Esophagus muscularis mucosa (tissue), 4 donors: ENCODE data around the gene COG7. TPM values are rescaled to one million over a fixed set of nuclear protein-coding genes. Genes with fewer than 3 reads are reported as not detected.
"Not testable (repeated sequence)": the region's sequence is repeated elsewhere in the genome, so short reads cannot be mapped to it uniquely, and the experiment has no call there.

Experiments used
- DNase-seq: peaks from one replicate; pipeline ENCODE4 v3.0.0-alpha.2; 2017; ENCODE audit errors: extremely low spot score
- H3K27ac ChIP-seq, 4 donors: fragments of 200-600 bp; sonication (generic); replicated peaks in 1 of 4; 1 replicate in 3 of 4; 2 replicates in 1 of 4; pipeline ENCODE4 v1.5.1; 2016 to 2019; ENCODE audit warnings: mild to moderate bottlenecking in 1 of 4
- H3K27me3 ChIP-seq, 4 donors: fragments of 200-600 bp; sonication (generic); one replicate each; pipeline versions ENCODE4 v1.5.1 to v1.6.0; 2016 to 2019
- H3K36me3 ChIP-seq, 4 donors: fragments of 200-600 bp; sonication (generic); one replicate each; pipeline ENCODE4 v1.5.1; 2016 to 2019
- H3K4me1 ChIP-seq, 4 donors: fragments of 200-600 bp; sonication (generic); one replicate each; pipeline ENCODE4 v1.5.1; 2016 to 2019
- H3K4me3 ChIP-seq, 4 donors: fragments of 200-600 bp; sonication (generic); 1 replicate in 2 of 4; 2 replicates in 2 of 4; pipeline ENCODE4 v1.5.1; 2016 to 2019; ENCODE audit warnings: mild to moderate bottlenecking in 4 of 4, moderate library complexity in 1 of 4
- H3K9me3 ChIP-seq, 4 donors: fragments of 200-600 bp; sonication (generic); 1 replicate in 3 of 4; 2 replicates in 1 of 4; pipeline ENCODE4 v1.5.1; 2016 to 2019
- CTCF ChIP-seq, 3 experiments: fragments of 200-600 bp in 2 of 3; fragments of 450-650 bp in 1 of 3; sonication (generic) in 2 of 3; IDR thresholded peaks; one replicate each; pipeline ENCODE4 v1.5.1; 2017 to 2019; ENCODE audit warnings: antibody characterized with exemption in 3 of 3, mild to moderate bottlenecking in 2 of 3, moderate library complexity in 1 of 3
- EP300 ChIP-seq: sonication (generic); formaldehyde crosslinking; IDR thresholded peaks from one replicate; pipeline ENCODE4 v1.6.1; 2017; ENCODE audit warnings: antibody characterized with exemption
- POLR2A ChIP-seq: fragments of 450-650 bp; IDR thresholded peaks from one replicate; pipeline ENCODE4 v1.6.1; 2017; ENCODE audit warnings: antibody characterized with exemption, moderate library complexity, mild to moderate bottlenecking, low read depth
- POLR2AphosphoS5 ChIP-seq, 2 donors: sonication (generic); formaldehyde crosslinking; IDR thresholded peaks; one replicate each; pipeline ENCODE4 v1.6.1; 2017; ENCODE audit warnings: antibody characterized with exemption in 2 of 2
- WGBS: methylation state at CpG from one replicate; pipeline ENCODE4 v1.1.5; 2018; 5-methylcytosine and 5-hydroxymethylcytosine counted together
- intact Hi-C: fragments of 100-400 bp; cut with DNase I; formaldehyde crosslinking; loops from one replicate; pipeline ENCODE4 v1.15.1; 2023
- total RNA-seq, 4 donors: library from RNA; depleted of rRNA; stranded (reverse); fragments of >200 nt; gene quantifications; one replicate each; pipeline versions ENCODE4 v1.1.0 to v1.2.1, GENCODE V29; 2016

Gene COG7
- total RNA-seq, 4 donors from 2014 or later: 11.9 to 23.7 (median 15.1) TPM

GRCh38 chr16:23485841-23486240 is 32.9 kb upstream of the COG7 start:
- Histone ChIP-seq H3K27ac (no peak overlapping the region), H3K36me3 (peaks cover 83 to 100% (median 98%) of the 10 kb centered on the region in 4 donors), H3K9me3 (no peaks in the 10 kb centered on the region), H3K4me3 (no peak overlapping the region), H3K27me3 (no peaks in the 10 kb centered on the region), H3K4me1 (no peaks in the 10 kb centered on the region)
- no peak for TF ChIP-seq POLR2A
- TF ChIP-seq POLR2AphosphoS5 (IDR thresholded peaks at IDR 0.05): no peak
- no peak for TF ChIP-seq EP300
- no peak for TF ChIP-seq CTCF (IDR thresholded peaks at IDR 0.05)
- DNase-seq: no peak
- intact Hi-C loops: no loop called here
- WGBS: 98% methylated on average over 8 of the region's 8 CpGs

GRCh38 chr16:23485257-23485614 is 32.2 kb upstream of the COG7 start:
- intact Hi-C loops: no loop called here
- Histone ChIP-seq H3K36me3 (peaks cover 83 to 100% (median 98%) of the 10 kb centered on the region in 4 donors), H3K4me1 (no peaks in the 10 kb centered on the region), H3K4me3 (no peak overlapping the region), H3K27ac (no peak overlapping the region), H3K27me3 (no peaks in the 10 kb centered on the region), H3K9me3 (no peaks in the 10 kb centered on the region)
- DNase-seq: no peak
- 80% methylated on average over 2 of the region's 2 CpGs for WGBS
- TF ChIP-seq CTCF (IDR thresholded peaks at IDR 0.05): no peak
- no peak for TF ChIP-seq POLR2AphosphoS5 (IDR thresholded peaks at IDR 0.05)
- no peak for TF ChIP-seq EP300
- no peak for TF ChIP-seq POLR2A

GRCh38 chr16:23484510-23485256 is 31.7 kb upstream of the COG7 start:
- no peaks in the 10 kb centered on the region for H3K9me3 ChIP-seq
- no peak for DNase-seq
- H3K27ac ChIP-seq: no peak overlapping the region
- TF ChIP-seq CTCF (IDR thresholded peaks at IDR 0.05) (no peak), POLR2AphosphoS5 (IDR thresholded peaks at IDR 0.05) (no peak), EP300 (no peak), POLR2A (no peak)
- no peaks in the 10 kb centered on the region for H3K4me1 ChIP-seq
- intact Hi-C loops: no loop called here
- H3K4me3 ChIP-seq: no peak overlapping the region
- no peaks in the 10 kb centered on the region for H3K27me3 ChIP-seq
- H3K36me3 ChIP-seq: peaks cover 85 to 100% (median 98%) of the 10 kb centered on the region in 4 donors
- 88% methylated on average over 8 of the region's 8 CpGs for WGBS

- H3K4me3 ChIP-seq, H3K4me1 ChIP-seq, H3K27me3 ChIP-seq, intact Hi-C loops, H3K27ac ChIP-seq, DNase-seq, H3K9me3 ChIP-seq: not testable (repeated sequence)
- 92% methylated on average over 8 of the region's 8 CpGs for WGBS
- peaks cover 85 to 100% (median 98%) of the 10 kb centered on the region in 4 donors for H3K36me3 ChIP-seq
Measured at GRCh38 chr16:23483492-23483891, 30.5 kb upstream of the COG7 start.

- peaks cover 85 to 100% (median 98%) of the 10 kb centered on the region in 4 donors for H3K36me3 ChIP-seq
- no peak overlapping the region for H3K27ac ChIP-seq
- no peaks in the 10 kb centered on the region for H3K4me1 ChIP-seq
- H3K27me3 ChIP-seq: no peaks in the 10 kb centered on the region
- no peak for DNase-seq
- WGBS: 92% methylated on average over 14 of the region's 14 CpGs
- intact Hi-C loops: no loop called here
- no peaks in the 10 kb centered on the region for H3K9me3 ChIP-seq
- no peak overlapping the region for H3K4me3 ChIP-seq
- no peak for TF ChIP-seq POLR2A
- no peak for TF ChIP-seq POLR2AphosphoS5 (IDR thresholded peaks at IDR 0.05)
- no peak for TF ChIP-seq EP300
- TF ChIP-seq CTCF (IDR thresholded peaks at IDR 0.05): no peak
Measured at GRCh38 chr16:23482778-23483177, 29.8 kb upstream of the COG7 start.
